Measurements from ENCODE around the gene JAK1.

Gene JAK1

GRCh38 chr1:64966158-64966971 lies at the start of gene JAK1:
Gene JAK1 (minus strand): TSS chr1:64966549. CDS start chr1:64886264, 80,285 bp downstream.
- TF ChIP-seq CTCF (IDR thresholded peaks at IDR 0.05) = peak in 1 of 2 experiments; percentile 18
- Histone ChIP-seq H3K9me3 (no peaks in the 10 kb centered on the region), H3K27me3 (no peaks in the 10 kb centered on the region), H3K36me3 (no peaks in the 10 kb centered on the region), H3K4me3 (peak within 1 kb of the TSS; percentile 77 to 94), H3K27ac (peak within 1 kb of the TSS; percentile 78 to 96), H3K4me1 (peaks cover 0 to 17% (median 9%) of the 10 kb centered on the region in 4 donors)
- intact Hi-C loops (cut with DNase I; ENCODE audit: low total_unique reads) = loop anchor here (5.0 kb wide), 1 partner anchor 36 kb away; no protein-coding TSS in a partner anchor
- DNase-seq = peak; percentile 75 to 91

- H3K27me3 ChIP-seq = no peaks in the 10 kb centered on the region
- H3K4me3 ChIP-seq = no peak overlapping the region
- H3K4me1 ChIP-seq = peaks cover 0 to 6% (median 0%) of the 10 kb centered on the region in 4 donors
- intact Hi-C loops (cut with DNase I; ENCODE audit: low total_unique reads) = no loop called here
- TF ChIP-seq CTCF (IDR thresholded peaks at IDR 0.05) = no peak
- DNase-seq = no peak
- H3K27ac ChIP-seq = no peak overlapping the region
- H3K9me3 ChIP-seq = no peaks in the 10 kb centered on the region
- H3K36me3 ChIP-seq = peaks cover 0 to 4% (median 0%) of the 10 kb centered on the region in 3 donors
Measured at GRCh38 chr1:65014321-65014720, 48.0 kb upstream of the JAK1 start.

GRCh38 chr1:65011983-65012382 lies 45.6 kb upstream of the JAK1 start:
- TF ChIP-seq CTCF (IDR thresholded peaks at IDR 0.05) = no peak
- Histone ChIP-seq H3K36me3 (peaks cover 0 to 4% (median 0%) of the 10 kb centered on the region in 3 donors), H3K9me3 (no peaks in the 10 kb centered on the region), H3K4me3 (no peak overlapping the region), H3K27me3 (no peaks in the 10 kb centered on the region), H3K27ac (no peak overlapping the region), H3K4me1 (peaks cover 0 to 6% (median 0%) of the 10 kb centered on the region in 4 donors)
- DNase-seq = no peak
- intact Hi-C loops (cut with DNase I; ENCODE audit: low total_unique reads) = no loop called here

- intact Hi-C loops (cut with DNase I; ENCODE audit: low total_unique reads) = no loop called here
- DNase-seq = no peak
- H3K27ac ChIP-seq = no peak overlapping the region
Measured at GRCh38 chr1:65009724-65010420, 43.5 kb upstream of the JAK1 start.

GRCh38 chr1:65009176-65009575 lies 42.8 kb upstream of the JAK1 start:
- peaks cover 0 to 8% (median 0%) of the 10 kb centered on the region in 4 donors for H3K4me1 ChIP-seq
- no peak overlapping the region for H3K4me3 ChIP-seq
- no peaks in the 10 kb centered on the region for H3K9me3 ChIP-seq
- intact Hi-C loops (cut with DNase I; ENCODE audit: low total_unique reads) = no loop called here
- no peak for DNase-seq
- H3K36me3 ChIP-seq = peaks cover 0 to 4% (median 0%) of the 10 kb centered on the region in 3 donors
- no peaks in the 10 kb centered on the region for H3K27me3 ChIP-seq
- TF ChIP-seq CTCF (IDR thresholded peaks at IDR 0.05) = no peak
- H3K27ac ChIP-seq = no peak overlapping the region

More at GRCh38 chr1:65009724-65010420, 43.5 kb upstream of the JAK1 start:
- H3K4me3 ChIP-seq = no peak overlapping the region
- H3K27me3 ChIP-seq = no peaks in the 10 kb centered on the region
- H3K9me3 ChIP-seq = no peaks in the 10 kb centered on the region
- no peak for TF ChIP-seq CTCF (IDR thresholded peaks at IDR 0.05)
- H3K36me3 ChIP-seq = peaks cover 0 to 4% (median 0%) of the 10 kb centered on the region in 3 donors
- peaks cover 0 to 6% (median 0%) of the 10 kb centered on the region in 4 donors for H3K4me1 ChIP-seq

All from tibial artery (tissue), 4 donors.